NT2/D1 (cell line): ENCODE results near the gene RNF130.

Experiments used
- DNase-seq: peaks from one replicate; pipeline ENCODE4 v3.0.0-alpha.2; 2011; ENCODE audit warnings: low read depth, low spot score
- H3K27me3 ChIP-seq: 2 replicates; pipeline ENCODE4 v1.6.0; 2011; ENCODE audit warnings: mild to moderate bottlenecking; ENCODE audit not compliant: insufficient read length, insufficient read depth
- H3K36me3 ChIP-seq: 2 replicates; pipeline ENCODE4 v1.6.1; 2011; ENCODE audit warnings: mild to moderate bottlenecking, low read length, mixed read lengths; ENCODE audit not compliant: insufficient read depth, insufficient read length
- H3K4me1 ChIP-seq: 2 replicates; pipeline ENCODE4 v1.5.1; 2011; ENCODE audit not compliant: insufficient read depth, insufficient read length
- H3K4me3 ChIP-seq: 2 replicates; pipeline ENCODE4 v1.5.1; 2011; ENCODE audit warnings: low read depth; ENCODE audit not compliant: insufficient read length
- H3K9ac ChIP-seq: 2 replicates; pipeline ENCODE4 v1.6.0; 2011; ENCODE audit warnings: low read depth; ENCODE audit not compliant: insufficient read length
- H3K9me3 ChIP-seq: 2 replicates; pipeline ENCODE4 v1.5.1; 2011; ENCODE audit warnings: mild to moderate bottlenecking, low read length; ENCODE audit not compliant: insufficient read depth
- SUZ12 ChIP-seq: IDR thresholded peaks from 2 replicates; pipeline ENCODE4 v1.6.1; 2011; ENCODE audit not compliant: insufficient read length, insufficient read depth; ENCODE audit errors: extremely low read depth
- YY1 ChIP-seq: IDR thresholded peaks from 2 replicates; pipeline ENCODE4 v1.6.1; 2011; ENCODE audit not compliant: insufficient read length, insufficient read depth
- ZNF274 ChIP-seq: IDR thresholded peaks from 2 replicates; pipeline ENCODE4 v1.6.1; 2011; ENCODE audit warnings: mild to moderate bottlenecking, low read depth, low read length

RNF130 gene

DNA sequence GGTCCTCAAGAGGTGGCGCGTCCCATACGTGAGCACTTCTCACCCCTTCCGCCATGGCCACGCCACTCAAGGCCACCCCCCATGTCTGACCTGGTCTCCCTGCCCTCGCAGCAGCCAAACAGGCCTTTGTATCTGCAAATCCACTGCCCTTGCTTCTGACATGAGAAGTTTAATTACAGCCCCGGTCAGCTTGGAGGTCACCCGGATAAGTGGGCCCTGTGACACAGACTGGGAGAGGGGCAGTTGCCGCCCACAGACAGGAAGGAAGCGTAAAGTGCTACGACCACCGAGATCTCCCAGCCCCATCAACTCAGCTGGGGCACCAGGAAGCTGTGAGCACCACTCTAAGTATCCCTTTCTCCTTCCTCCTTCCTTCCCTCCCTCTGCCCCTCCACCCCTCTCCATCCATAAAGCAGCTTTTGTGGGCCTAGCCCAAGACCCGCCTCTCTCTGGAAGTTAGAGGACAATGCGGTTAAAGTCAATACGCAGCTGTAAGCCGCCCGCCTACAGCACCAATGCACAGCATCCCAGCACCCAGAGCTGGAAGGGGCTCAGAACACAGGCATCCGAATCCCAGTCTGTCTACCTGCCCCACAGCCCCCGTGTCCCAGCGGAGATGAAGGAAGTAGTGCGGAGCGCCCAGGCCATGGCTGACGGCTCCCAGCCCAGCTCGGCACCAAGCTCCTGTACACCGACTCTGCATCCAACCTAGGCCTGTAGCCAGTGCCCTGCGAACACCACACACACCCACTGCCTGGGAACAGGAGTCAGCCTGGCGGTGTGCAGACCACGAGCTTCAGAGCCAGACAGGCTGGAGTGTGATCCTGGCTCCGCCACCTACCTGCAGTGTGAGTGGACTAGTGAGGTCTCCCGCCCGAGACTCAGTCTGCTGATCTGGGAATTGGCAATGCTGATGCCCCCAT lies 44.8 kb upstream of the RNF130 start:
- Histone ChIP-seq H3K9ac (peak overlapping the region; percentile 21), H3K4me3 (no peak overlapping the region), H3K4me1 (peaks cover 7% of the 10 kb centered on the region), H3K27me3 (no peaks in the 10 kb centered on the region), H3K36me3 (no peaks in the 10 kb centered on the region), H3K9me3 (no peaks in the 10 kb centered on the region)
- no peak for DNase-seq
- TF ChIP-seq SUZ12 (no peak), YY1 (no peak), ZNF274 (no peak)

- DNase-seq, result no peak
- Histone ChIP-seq H3K36me3 (no peaks in the 10 kb centered on the region), H3K4me1 (peaks cover 7% of the 10 kb centered on the region), H3K9ac (no peak overlapping the region), H3K4me3 (no peak overlapping the region), H3K27me3 (no peaks in the 10 kb centered on the region), H3K9me3 (no peaks in the 10 kb centered on the region)
- no peak for TF ChIP-seq ZNF274
- no peak for TF ChIP-seq YY1
- TF ChIP-seq SUZ12, result no peak
Observed at GRCh38 chr5:180115326-180116076, 43.9 kb upstream of the RNF130 start.

DNA sequence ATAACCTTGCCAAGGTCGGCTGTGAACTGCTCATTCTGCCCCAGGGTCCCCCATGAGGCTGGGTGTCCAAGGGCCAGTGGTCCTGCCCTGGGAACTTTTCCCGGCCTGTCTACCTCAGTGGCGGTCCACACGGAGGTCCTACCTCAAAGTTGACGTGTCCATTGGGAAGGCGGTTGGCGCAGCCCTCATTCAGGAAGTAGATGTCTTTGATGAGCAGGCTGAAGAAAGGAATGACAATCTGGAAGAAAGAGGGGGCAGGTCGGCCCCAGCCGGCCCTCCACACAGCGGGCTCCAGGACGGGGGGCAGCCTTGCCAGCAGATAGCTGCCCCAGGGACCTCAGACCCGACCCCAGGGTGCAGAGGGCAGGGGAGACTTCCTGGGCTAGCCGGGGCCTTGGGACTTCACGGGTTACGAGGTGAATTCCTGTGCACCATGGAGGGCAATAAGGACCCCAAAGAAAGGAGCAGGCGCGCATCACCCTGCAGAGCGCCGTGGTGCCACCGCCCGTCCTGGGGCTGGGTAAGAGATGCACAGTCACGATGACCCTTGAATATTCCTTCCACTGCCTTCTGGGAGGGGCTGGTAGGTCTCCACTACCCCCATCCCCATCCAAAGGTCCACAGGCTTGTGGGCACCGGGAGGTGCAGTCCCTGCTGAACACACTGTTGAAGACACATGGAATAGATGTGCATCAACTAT lies 42.9 kb upstream of the RNF130 start:
- H3K9ac ChIP-seq, result no peak overlapping the region
- no peak for DNase-seq
- no peaks in the 10 kb centered on the region for H3K36me3 ChIP-seq
- H3K9me3 ChIP-seq, result no peaks in the 10 kb centered on the region
- H3K4me1 ChIP-seq, result peaks cover 7% of the 10 kb centered on the region
- TF ChIP-seq YY1 (no peak), ZNF274 (no peak), SUZ12 (no peak)
- no peaks in the 10 kb centered on the region for H3K27me3 ChIP-seq
- H3K4me3 ChIP-seq, result no peak overlapping the region

DNA sequence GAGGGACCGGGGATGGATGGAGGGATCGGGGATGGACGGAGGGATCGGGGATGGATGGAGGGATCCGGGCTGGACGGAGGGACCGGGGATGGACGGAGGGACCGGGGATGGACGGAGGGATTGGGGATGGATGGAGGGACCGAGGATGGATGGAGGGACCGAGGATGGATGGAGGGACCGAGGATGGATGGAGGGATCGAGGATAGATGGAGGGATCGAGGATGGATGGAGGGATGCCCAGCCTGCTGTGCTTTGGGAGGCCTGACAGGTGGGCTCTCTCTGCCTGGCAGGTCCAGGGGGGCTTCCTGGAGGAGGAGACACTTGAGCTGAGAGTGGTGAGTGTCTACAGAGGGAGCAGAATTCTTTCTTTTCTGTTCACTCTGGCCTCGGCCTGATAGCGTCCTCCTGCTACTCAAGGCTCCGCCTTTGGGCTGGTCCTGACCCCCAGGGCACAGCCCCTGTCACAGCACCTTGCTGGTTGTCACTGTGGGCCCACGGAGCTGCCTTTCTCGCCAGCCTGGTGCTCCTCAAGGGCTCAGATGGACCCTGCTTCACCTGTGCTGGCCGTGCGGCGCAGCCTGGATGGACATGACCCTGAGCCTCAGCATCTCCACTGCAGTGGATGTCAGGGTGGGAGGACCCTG lies 42.2 kb upstream of the RNF130 start:
- Histone ChIP-seq H3K4me1 (peaks cover 7% of the 10 kb centered on the region), H3K9me3 (no peaks in the 10 kb centered on the region), H3K27me3 (no peaks in the 10 kb centered on the region), H3K4me3 (no peak overlapping the region), H3K36me3 (no peaks in the 10 kb centered on the region), H3K9ac (no peak overlapping the region)
- DNase-seq, result no peak
- no peak for TF ChIP-seq ZNF274
- TF ChIP-seq YY1, result no peak
- no peak for TF ChIP-seq SUZ12

DNA sequence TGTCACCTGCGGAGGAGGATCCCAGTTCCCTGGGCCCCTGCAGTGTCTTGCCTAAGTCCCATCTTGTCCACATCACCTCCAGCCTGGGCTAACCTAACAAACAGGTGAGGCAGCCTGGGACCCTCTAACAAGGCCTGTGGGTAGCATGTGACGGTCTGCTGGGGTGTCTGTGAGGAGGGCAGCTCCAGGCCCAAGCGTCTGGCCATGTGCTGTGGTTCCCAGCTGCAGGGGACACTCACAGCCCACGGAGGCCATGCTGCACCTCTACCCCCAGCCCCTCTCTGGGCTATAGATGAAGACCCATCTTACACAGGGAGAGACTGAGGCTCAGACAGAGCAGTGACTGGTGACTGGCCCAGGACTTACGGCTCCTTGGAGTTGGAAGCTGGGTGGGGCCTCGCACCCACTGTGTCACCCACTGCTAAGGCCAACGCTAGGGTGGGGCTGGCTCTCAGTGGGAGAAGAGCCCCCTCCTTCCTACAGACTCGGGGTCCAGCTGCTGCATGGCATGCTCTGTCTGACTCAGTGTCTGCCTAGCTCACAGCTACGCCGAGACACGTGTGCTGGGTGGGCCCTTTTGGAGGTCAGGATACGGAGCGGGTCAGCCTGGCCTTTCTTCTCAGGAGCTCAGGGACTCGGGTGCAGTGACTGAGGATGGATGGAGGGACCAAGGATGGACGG lies 40.8 kb upstream of the RNF130 start:
- no peak for DNase-seq
- no peak overlapping the region for H3K9ac ChIP-seq
- H3K36me3 ChIP-seq, result no peaks in the 10 kb centered on the region
- H3K4me3 ChIP-seq, result no peak overlapping the region
- no peaks in the 10 kb centered on the region for H3K27me3 ChIP-seq
- TF ChIP-seq YY1 (no peak), SUZ12 (no peak), ZNF274 (no peak)
- H3K9me3 ChIP-seq, result peaks cover 6% of the 10 kb centered on the region
- H3K4me1 ChIP-seq, result peaks cover 7% of the 10 kb centered on the region

DNA sequence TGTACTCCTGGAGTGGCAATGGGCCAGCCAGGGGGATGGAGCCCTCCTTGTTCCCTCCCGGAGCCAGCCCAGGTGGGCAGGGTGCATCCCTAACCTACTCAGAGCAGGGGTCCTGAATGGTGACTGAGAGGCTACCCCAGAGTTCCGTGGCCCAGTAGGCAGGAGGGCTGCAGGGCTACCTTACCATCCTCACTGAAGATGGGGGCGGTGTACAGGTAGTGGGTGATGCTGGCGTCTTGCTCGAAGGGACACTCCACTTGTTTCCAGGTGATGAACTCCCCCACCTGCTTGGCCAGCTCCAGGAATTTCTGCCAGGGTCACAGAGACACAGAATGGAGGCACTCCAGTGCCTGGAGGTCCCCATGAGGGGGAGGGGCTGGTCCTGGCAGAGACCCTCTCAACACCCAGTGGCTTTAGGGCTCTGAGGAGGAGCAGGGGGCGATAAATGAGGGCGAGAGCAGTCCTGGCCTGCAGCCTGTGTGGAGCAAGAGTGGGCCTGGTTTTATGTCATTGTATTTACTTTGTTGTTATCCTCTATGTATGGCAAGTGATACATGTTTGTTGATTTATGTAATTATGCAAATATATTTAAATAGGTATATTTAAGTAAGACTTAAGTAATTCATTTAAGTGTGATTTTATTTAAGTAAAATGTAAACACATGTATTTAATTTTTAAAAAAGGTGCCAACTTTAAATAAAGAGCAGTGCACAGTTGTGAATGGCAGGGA lies 39.9 kb upstream of the RNF130 start:
- Histone ChIP-seq H3K4me3 (no peak overlapping the region), H3K9me3 (peaks cover 15% of the 10 kb centered on the region), H3K4me1 (peaks cover 5% of the 10 kb centered on the region), H3K27me3 (no peaks in the 10 kb centered on the region), H3K36me3 (no peaks in the 10 kb centered on the region), H3K9ac (no peak overlapping the region)
- TF ChIP-seq YY1 (no peak), ZNF274 (no peak), SUZ12 (no peak)
- DNase-seq, result no peak
